HL-60/S4 (cell line): ENCODE results near the gene ANO4.
"Not testable (repeated sequence)": the region's sequence is repeated elsewhere in the genome, so short reads cannot be mapped to it uniquely, and the experiment has no call there.

Experiments
- in situ Hi-C: fragments of 300-500 bp; cut with MboI; formaldehyde crosslinking; loops from 2 replicates; pipeline ENCODE4 v1.14.3; 2022; ENCODE audit warnings: low sequenced_read_pairs

Gene ANO4

GRCh38 chr12:100986595-100987547 lies 192.3 kb downstream of the ANO4 start:
- in situ Hi-C loops = no loop called here

GRCh38 chr12:100987552-100988521 lies 193.3 kb downstream of the ANO4 start:
- in situ Hi-C loops = no loop called here

- in situ Hi-C loops = not testable (repeated sequence)
Measured at GRCh38 chr12:100989509-100989908, 194.9 kb downstream of the ANO4 start.

GRCh38 chr12:100991102-100991501 lies 196.5 kb downstream of the ANO4 start:
- in situ Hi-C loops = no loop called here

- in situ Hi-C loops = no loop called here
Measured at GRCh38 chr12:100992194-100992593, 197.6 kb downstream of the ANO4 start.

- in situ Hi-C loops = no loop called here
Measured at GRCh38 chr12:100993916-100994450, 199.4 kb downstream of the ANO4 start.

- in situ Hi-C loops = no loop called here
Measured at GRCh38 chr12:100995201-100995600, 200.6 kb downstream of the ANO4 start.

GRCh38 chr12:100995771-100996170 lies 201.2 kb downstream of the ANO4 start:
- in situ Hi-C loops = no loop called here

GRCh38 chr12:101001669-101002068 lies 207.1 kb downstream of the ANO4 start:
- in situ Hi-C loops = no loop called here

GRCh38 chr12:101002696-101003419 lies 208.3 kb downstream of the ANO4 start:
- in situ Hi-C loops = no loop called here

GRCh38 chr12:101004898-101005297 lies 210.3 kb downstream of the ANO4 start:
- in situ Hi-C loops = no loop called here

- in situ Hi-C loops = no loop called here
Measured at GRCh38 chr12:101009274-101009673, 214.7 kb downstream of the ANO4 start.

GRCh38 chr12:101010896-101011295 lies 216.3 kb downstream of the ANO4 start:
- in situ Hi-C loops = no loop called here

GRCh38 chr12:101013993-101014392 lies 219.4 kb downstream of the ANO4 start:
- in situ Hi-C loops = no loop called here

GRCh38 chr12:101015044-101015443 lies 220.5 kb downstream of the ANO4 start:
- in situ Hi-C loops = no loop called here

- in situ Hi-C loops = no loop called here
Measured at GRCh38 chr12:101018540-101018939, 224.0 kb downstream of the ANO4 start.

GRCh38 chr12:101019201-101019600 lies 224.6 kb downstream of the ANO4 start:
- in situ Hi-C loops = no loop called here

GRCh38 chr12:101019667-101020066 lies 225.1 kb downstream of the ANO4 start:
- in situ Hi-C loops = no loop called here

GRCh38 chr12:101021442-101021841 lies 226.9 kb downstream of the ANO4 start:
- in situ Hi-C loops = no loop called here

- in situ Hi-C loops = no loop called here
Measured at GRCh38 chr12:101021911-101022388, 227.4 kb downstream of the ANO4 start.
